Activated CD8-positive, alpha-beta memory T cell treated with anti-CD3 and anti-CD28 coated beads for 36 hours (primary cell): ENCODE results near the gene ERF. TPM values are rescaled to one million over a fixed set of nuclear protein-coding genes. Genes with fewer than 3 reads are reported as not detected.

Experiments
- CTCF ChIA-PET: fragments of 350-600 bp; sonication (Branson Sonifier 250); formaldehyde crosslinking; loops from one replicate; lab custom pipeline; 2021; ENCODE audit warnings: antibody characterized with exemption; lab: Charles Lee
- POLR2A ChIA-PET: fragments of 350-600 bp; sonication (Branson Sonifier 250); formaldehyde crosslinking; loops from one replicate; lab custom pipeline; 2021; ENCODE audit warnings: antibody characterized with exemption; lab: Charles Lee
- total RNA-seq, 2 experiments: library from RNA; stranded (reverse); gene quantifications; one replicate each; pipeline ENCODE4 v1.2.3, GENCODE V29; 2021

Gene ERF
- total RNA-seq, 2 experiments from 2014 or later = 70.0 to 70.8 TPM

DNA sequence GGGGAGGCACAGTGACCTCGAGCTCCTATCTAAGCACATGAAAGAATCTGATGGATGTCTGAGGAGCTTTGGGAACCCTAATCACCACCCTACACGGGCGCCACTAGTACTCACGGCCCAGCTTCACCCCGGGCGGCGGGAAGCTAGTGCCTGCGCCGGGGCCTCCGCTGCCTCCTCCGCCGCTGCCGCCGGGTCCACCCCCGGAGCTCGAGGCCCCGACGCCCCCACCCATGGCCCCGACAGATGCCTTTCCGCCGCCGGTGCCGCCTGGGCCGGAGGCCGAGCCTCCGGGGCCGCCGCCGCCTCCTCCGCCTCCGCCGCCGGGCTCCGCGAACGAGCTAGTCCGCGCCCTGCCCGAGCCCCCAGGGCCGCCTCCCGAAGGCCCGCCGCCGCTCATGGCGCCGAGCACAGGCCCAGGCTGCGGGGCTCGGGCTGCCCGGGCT lies 12.8 kb downstream of the ERF start:
- CTCF ChIA-PET = interaction anchor here (0.5 to 7.1 kb wide), 6 partner anchors 15 to 109 kb away, joined by 3 to 50 read pairs (median 3); partner anchors contain the start of gene POU2F2
- POLR2A ChIA-PET = interaction anchor here (0.9 to 1.9 kb wide), 6 partner anchors 10 to 41 kb away, joined by 3 to 10 read pairs (median 6); partner anchors contain the start of gene ZNF526

DNA sequence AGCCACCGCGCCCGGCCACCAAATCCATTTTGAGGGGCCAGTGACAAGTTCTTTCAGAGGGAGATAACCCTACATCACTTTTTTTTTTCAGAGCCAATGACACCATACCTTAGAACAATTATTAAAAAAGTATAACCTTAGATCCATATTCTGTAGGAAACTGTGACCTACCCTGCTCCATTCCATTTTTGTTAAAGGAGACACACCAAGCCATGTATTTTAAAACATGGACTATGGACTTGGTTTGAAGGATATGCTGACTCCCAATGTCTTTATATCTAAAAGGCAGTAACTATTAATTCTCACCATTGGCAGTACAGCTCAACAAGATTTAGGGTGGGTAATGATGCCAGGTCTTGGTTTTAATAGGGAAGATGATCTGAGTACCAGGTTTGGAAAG lies 13.6 kb downstream of the ERF start:
- POLR2A ChIA-PET = interaction anchor here (1.2 kb wide), 1 partner anchor 11 kb away, joined by 3 read pairs; no protein-coding TSS in a partner anchor
- CTCF ChIA-PET = interaction anchor here (0.8 to 7.1 kb wide), 5 partner anchors 38 to 109 kb away, joined by 3 to 50 read pairs (median 6); partner anchors contain the start of gene POU2F2

DNA sequence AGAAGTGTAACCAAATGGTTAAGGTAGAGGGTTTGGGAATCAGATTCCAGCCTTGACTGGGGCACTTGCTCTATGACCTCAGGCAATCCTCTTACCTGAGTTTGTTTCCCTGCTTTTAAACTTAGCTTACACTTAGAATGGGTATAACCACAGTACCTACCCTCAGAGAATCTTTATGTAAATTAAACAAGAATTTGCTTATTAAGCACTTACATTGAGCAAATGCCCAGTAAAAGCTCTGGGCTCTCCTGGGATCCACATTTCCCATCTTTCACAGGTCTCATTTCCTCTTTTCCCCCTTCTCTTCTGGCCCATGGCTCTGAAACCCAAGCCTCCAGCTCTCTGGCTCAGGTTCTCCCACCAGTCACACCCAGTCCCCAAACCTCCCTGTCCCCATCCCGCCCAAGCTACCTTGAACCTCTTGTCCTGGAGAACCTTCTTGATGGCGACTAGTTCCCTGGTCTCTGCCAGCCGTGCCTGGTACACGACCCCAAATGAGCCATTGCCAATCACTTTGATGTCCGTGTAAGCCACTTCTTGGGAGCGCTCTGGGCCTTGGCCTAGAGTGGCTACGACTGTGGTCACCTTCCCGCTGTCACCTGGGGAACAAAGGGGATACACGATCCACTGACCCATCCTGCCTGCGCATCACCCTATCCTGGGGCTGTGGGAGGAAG lies 15.2 kb downstream of the ERF start:
- POLR2A ChIA-PET = interaction anchor here (0.6 kb wide), 1 partner anchor 16 kb away, joined by 8 read pairs; no protein-coding TSS in a partner anchor

DNA sequence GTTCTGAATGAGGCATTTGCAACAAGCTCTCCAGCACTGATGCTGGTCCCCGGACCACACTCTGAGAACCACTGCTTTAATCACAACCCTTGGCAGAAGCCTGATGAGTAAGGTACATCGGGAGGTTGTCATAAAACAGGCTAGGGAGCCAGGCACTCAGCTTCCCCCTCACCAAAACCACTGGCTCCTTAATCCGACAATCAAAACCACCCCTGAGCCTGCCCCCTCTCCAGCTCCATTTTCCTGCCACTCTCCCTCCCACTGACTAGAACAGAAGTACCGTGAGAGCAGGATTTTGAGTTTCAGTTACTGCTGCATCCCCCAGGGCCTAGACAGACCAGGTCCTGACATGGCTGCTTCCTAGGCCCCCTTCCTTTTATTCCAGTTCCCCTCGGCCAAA lies 19.7 kb downstream of the ERF start:
- ChIA-PET CTCF (interaction anchor here (0.7 to 1.4 kb wide), 3 partner anchors 17 to 102 kb away, joined by 3 read pairs; no protein-coding TSS in a partner anchor), POLR2A (no interaction called here)

More for the DNA sequence above, 15.2 kb downstream of the ERF start:
- CTCF ChIA-PET = interaction anchor here (1.2 to 2.4 kb wide), 5 partner anchors 11 to 107 kb away, joined by 3 to 8 read pairs (median 5); partner anchors contain the start of gene POU2F2

DNA sequence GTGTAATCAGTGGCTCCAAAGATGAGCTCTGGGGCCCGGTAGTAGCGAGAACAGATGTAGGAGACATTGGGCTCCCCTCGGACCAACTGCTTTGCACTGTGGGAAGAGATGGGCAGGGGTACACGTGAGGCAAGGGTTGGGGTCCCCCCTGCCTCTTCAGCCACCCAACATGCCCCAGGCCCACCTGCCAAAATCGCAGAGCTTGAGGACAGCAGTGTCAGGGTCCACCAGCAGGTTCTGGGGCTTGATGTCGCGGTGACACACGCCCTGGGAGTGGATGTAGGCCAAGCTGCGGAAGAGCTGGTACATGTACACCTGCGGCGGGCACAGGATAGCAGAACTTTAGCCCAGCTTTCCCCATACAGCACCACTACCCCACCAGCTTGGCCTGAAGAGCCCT lies 20.6 kb downstream of the ERF start:
- ChIA-PET POLR2A (interaction anchor here (0.5 to 1.3 kb wide), 3 partner anchors 10 to 143 kb away, joined by 3 to 4 read pairs (median 4); no protein-coding TSS in a partner anchor), CTCF (interaction anchor here (1.2 kb wide), 2 partner anchors 18 to 62 kb away, joined by 3 read pairs; no protein-coding TSS in a partner anchor)

DNA sequence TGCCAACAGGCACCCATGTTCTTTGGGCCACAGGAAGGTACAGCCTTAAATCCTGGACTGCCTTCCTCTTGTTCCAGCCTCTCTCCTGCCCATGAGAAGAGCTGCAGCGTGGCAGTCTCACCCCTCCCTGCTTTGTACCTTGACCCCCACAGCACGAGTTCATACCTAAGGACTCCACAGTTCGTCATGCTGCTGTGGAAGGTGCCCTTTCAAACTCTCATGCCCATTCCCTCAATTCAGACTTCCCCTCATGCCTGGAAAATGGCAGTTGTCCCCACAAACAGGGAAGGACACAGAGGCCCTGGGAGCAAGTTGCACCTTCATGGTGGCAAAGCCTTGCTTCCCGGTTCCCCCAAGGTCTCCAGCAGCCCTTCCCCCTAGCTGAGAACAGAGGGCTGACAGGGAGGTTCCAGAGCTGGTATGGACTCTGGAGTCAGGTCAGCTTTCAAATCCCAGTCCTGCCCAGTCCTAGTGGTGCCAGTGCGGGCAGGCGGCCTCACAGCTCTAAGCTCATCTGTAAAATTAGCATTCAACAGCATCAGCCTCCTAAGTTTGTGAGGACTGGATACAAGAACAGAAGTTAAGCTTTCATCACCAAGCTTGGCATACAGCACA lies 21.1 kb downstream of the ERF start:
- ChIA-PET CTCF (interaction anchor here (1.2 kb wide), 2 partner anchors 18 to 63 kb away, joined by 3 read pairs; no protein-coding TSS in a partner anchor), POLR2A (interaction anchor here (0.5 to 1.3 kb wide), 6 partner anchors 9 to 142 kb away, joined by 3 to 5 read pairs (median 4); partner anchors contain the start of gene ZNF526)

DNA sequence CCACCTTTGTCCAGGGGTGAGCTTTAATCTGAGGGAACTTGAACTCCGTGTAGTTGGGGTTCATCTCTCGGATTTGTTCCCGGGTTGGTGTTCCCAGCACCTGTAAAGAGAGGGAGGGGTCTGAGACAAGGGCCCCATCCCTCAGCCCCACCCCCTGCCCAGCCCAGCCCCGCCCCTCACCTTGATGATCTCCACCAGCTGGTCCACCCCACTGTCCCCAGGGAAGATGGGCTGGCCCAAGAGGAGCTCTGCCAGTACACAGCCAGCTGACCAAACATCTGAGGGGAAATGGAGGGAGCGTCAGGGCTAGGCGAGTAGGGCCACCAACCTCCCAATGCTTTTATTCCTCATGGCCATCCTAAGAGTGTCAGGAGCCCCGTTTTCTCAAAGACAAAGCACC lies 21.8 kb downstream of the ERF start:
- ChIA-PET POLR2A (interaction anchor here (0.7 to 0.9 kb wide), 3 partner anchors 12 to 56 kb away, joined by 3 to 5 read pairs (median 4); partner anchors contain the start of gene ZNF526), CTCF (no interaction called here)

DNA sequence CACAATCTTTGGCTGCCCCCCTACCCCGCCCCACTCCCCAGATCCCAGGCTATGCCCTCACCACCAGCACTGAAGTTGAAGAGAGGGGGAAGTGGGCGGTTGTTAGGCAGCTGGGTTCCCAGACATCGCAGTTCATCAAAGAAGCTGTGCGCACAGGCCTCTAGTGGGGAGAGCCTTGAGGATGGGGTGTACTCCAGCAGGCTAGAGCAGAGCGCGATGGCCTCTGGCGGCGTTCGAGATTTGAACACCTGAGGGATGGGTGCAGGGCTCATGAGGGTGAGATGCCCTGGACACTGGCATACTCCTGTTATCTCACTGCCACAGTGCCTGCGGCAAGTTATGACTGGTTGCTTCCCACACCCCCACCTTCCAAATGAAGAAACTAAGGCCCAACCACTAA lies 22.5 kb downstream of the ERF start:
- ChIA-PET POLR2A (interaction anchor here (0.6 to 0.9 kb wide), 2 partner anchors 18 to 23 kb away, joined by 4 to 11 read pairs; partner anchors contain the start of gene ERF), CTCF (no interaction called here)

DNA sequence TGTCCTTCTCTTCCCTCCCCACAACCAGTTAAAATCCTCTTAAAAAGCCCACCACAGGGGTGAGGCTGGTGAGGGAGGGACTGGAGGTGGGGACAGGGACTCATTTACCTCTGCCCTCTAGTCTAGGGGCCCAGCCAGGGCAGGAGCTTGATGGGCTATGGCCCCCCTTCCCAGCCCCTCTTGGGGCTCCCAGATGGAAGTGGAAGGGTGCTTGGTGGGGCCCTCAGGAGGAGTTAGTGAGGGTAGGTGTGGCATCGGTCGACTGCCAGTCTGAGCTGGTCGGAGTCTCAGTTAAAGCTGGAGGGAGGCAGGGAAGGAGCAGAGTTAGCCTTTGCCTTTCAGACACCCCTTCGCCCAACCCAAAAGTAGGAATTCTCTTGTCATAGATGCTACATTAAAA lies 24.4 kb downstream of the ERF start:
- ChIA-PET CTCF (interaction anchor here (0.6 to 1.8 kb wide), 3 partner anchors 12 to 252 kb away, joined by 3 to 5 read pairs (median 3); partner anchors contain the start of gene POU2F2), POLR2A (interaction anchor here (1.6 kb wide), 1 partner anchor 11 kb away, joined by 3 read pairs; no protein-coding TSS in a partner anchor)

DNA sequence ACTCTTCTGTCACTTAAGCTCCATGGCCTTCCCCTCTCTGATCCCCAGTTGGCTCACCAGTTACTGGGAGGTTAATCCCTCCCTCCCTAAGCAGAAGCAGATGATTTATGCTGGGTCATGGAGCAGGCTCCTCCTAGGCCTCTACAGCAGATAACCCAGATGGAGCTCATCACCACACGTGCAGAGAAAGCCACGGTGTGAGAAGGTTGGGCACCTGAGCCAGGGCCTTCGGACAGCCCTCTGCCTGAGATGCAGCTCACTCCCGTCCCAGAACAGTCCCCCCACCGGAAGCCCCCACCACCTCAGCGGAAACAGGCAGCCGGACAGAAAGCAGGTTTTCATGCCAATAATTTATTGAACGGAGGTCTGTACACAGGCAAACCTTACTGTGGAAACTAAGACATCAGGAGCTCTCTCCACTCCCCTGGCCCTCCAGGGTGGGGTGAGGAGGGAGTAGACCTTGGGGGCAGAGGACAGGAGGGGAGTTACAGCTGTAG lies 25.0 kb downstream of the ERF start:
- ChIA-PET CTCF (interaction anchor here (0.6 to 1.8 kb wide), 4 partner anchors 10 to 251 kb away, joined by 3 to 5 read pairs (median 4); partner anchors contain the start of genes POU2F2 and ZNF526), POLR2A (interaction anchor here (0.5 to 1.6 kb wide), 2 partner anchors 12 to 96 kb away, joined by 3 to 6 read pairs; no protein-coding TSS in a partner anchor)

DNA sequence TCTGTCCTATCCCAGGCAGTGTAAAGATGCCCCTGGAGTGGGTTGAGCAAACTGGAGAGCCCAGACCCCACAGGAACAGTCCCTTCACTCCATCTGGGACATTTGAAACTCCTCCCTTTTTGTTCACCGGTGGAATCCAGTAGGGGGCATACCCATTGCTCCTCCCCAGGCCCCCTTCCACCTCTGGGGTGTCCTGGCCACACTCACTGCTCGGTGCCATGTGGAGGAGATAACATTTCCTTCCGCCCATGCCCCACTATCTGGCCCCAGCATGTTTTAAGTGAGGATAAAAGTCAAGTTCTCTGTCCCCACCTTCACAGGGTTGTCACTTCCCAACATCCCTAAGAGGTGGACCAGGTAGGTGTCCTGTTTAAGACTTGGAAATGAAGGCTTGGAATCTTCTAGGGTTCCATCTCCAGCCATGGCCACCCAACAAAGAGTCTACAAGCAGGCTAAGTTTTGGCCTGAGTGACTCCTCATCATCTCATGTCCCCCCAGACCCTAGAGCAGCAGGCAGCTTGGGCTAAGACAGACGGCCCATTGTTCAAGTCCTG lies 25.6 kb downstream of the ERF start:
- POLR2A ChIA-PET = interaction anchor here (0.5 to 1.6 kb wide), 2 partner anchors 12 to 96 kb away, joined by 3 to 6 read pairs; no protein-coding TSS in a partner anchor
- CTCF ChIA-PET = interaction anchor here (0.8 to 1.8 kb wide), 3 partner anchors 9 to 97 kb away, joined by 3 to 5 read pairs (median 4); partner anchors contain the start of genes POU2F2 and ZNF526

DNA sequence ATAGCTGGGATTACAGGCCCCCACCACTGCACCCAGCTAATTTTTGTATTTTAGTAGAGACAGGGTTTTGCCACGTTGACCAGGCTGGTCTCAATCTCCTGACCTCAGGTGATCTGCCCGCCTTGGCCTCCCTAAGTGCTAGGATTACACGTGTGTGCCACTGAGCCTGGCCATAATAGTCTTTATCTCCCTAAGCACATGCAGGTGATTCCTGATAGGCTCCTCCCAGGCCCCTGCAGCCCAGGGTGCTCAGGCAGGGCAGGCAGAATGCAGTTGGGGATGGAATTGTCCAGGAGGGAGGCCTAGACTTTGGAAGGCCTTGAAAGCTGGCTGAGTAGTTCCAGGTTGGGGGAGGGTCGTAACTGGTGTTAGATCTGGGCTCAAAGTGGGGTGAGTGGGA lies 26.3 kb downstream of the ERF start:
- CTCF ChIA-PET = interaction anchor here (1.0 to 1.8 kb wide), 3 partner anchors 11 to 120 kb away, joined by 4 to 5 read pairs (median 5); partner anchors contain the start of gene POU2F2
- POLR2A ChIA-PET = no interaction called here

DNA sequence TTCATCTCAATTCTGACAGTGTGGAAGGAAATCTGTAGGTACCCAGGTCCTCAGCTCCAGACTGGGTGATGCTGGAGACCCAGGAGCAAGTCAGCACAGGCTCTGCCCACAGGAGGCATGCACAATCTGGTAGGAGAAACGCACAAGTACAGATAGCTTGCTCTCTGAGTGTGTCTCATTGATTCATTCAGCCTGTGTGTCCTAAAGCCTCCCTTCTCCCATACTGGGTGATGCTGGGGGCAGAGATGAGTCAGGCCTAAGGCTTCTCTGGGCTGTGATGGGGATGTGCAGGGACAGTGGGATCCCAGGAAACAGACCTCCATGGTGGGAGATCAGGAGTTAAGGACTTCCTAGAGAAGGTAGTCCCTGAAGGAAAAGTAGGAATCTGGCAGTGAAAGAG lies 28.0 kb downstream of the ERF start:
- ChIA-PET POLR2A (no interaction called here), CTCF (interaction anchor here (1.2 kb wide), 1 partner anchor 16 kb away, joined by 3 read pairs; the partner anchor contains the start of gene GSK3A)

DNA sequence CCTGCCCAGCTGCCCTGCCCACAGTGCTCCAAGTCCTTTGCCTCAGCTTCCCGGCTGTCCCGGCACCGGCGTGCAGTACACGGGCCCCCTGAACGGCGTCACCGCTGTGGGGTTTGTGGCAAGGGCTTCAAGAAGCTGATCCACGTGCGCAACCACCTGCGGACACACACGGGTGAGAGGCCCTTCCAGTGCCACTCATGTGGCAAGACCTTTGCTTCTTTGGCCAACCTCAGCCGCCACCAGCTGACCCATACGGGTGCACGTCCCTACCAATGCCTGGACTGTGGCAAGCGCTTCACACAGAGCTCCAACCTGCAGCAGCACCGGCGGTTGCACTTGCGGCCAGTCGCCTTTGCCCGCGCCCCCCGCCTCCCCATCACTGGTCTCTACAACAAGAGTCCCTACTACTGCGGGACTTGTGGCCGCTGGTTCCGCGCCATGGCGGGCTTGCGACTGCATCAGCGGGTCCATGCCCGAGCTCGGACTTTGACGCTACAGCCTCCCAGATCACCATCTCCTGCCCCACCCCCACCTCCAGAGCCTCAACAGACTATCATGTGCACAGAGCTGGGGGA lies 29.1 kb downstream of the ERF start:
- CTCF ChIA-PET = no interaction called here

DNA sequence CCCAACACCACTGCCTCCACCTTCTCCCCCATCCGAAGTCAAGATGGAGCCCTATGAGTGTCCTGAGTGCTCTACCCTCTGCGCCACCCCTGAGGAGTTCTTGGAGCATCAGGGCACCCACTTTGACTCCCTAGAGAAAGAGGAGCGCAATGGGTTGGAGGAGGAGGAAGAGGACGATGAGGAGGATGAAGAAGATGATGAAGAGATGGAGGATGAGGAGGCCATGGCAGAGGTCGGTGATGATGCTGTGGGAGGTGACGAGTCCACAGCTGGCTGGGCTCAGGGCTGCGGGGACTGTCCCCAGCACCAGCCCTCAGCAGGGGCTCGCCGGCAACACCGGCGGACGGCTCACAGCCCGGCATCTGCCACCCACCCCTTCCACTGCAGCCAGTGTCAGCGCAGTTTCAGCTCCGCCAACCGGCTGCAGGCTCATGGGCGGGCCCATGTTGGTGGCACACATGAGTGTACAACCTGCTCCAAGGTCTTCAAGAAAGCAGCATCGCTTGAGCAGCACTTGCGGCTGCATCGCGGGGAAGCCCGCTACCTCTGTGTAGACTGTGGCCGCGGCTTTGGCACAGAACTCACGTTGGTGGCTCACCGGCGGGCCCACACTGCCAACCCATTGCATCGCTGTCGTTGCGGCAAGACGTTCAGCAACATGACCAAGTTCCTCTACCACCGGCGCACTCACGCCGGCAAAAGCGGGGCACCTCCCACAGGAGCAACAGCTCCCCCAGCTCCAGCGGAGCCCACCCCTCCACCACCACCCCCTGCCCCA lies 29.8 kb downstream of the ERF start:
- CTCF ChIA-PET = interaction anchor here (1.1 to 1.5 kb wide), 2 partner anchors 18 to 117 kb away, joined by 3 to 4 read pairs; partner anchors contain the start of gene GSK3A

More for the DNA sequence above, 29.1 kb downstream of the ERF start:
- POLR2A ChIA-PET = interaction anchor here (0.6 kb wide), 1 partner anchor 11 kb away, joined by 3 read pairs; no protein-coding TSS in a partner anchor

DNA sequence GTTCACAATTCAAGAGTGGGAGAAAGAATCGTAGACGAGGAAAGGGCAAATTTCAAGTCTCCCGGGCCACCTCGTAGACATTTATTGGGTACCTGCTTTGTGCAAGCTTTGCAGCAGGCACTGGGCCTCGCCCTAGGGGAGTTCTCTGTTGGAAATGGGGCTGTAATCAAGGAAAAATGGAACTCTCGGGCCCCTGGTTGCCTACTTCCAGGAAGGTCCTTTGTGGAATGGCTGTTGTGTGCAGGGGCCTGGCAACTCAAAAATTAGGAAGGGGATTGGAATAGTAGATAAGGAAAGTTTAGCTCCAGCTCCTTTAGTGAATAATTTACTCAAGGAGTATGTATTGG lies 34.2 kb downstream of the ERF start:
- POLR2A ChIA-PET = interaction anchor here (0.6 to 1.3 kb wide), 2 partner anchors 13 to 467 kb away, joined by 5 to 7 read pairs; no protein-coding TSS in a partner anchor
- CTCF ChIA-PET = interaction anchor here (0.6 to 2.6 kb wide), 5 partner anchors 9 to 112 kb away, joined by 3 to 9 read pairs (median 4); partner anchors contain the start of gene POU2F2

More for the DNA sequence above, 29.8 kb downstream of the ERF start:
- POLR2A ChIA-PET = interaction anchor here (0.6 to 1.3 kb wide), 2 partner anchors 9 to 12 kb away, joined by 3 to 4 read pairs; no protein-coding TSS in a partner anchor
